H1 (cell line): Measurements from ENCODE around the gene GABBR1. TPM values are rescaled to one million over a fixed set of nuclear protein-coding genes. Genes with fewer than 3 reads are reported as not detected.
A peak's percentile ranks its signal among the peaks of the same experiment; 100 is the strongest.

Experiments used
- EGR1 ChIP-seq: IDR thresholded peaks from 2 replicates; pipeline ENCODE4 v1.6.1; 2011; ENCODE audit warnings: low read depth, low read length, borderline replicate concordance
- NRF1 ChIP-seq: IDR thresholded peaks from 2 replicates; pipeline ENCODE4 v1.6.1; 2011; ENCODE audit warnings: mild to moderate bottlenecking, low read depth, low read length, improper control_type of control experiment
- POLR2AphosphoS5 ChIP-seq: IDR thresholded peaks from 2 replicates; pipeline ENCODE4 v1.6.1; 2011; ENCODE audit warnings: low read depth, low read length
- polyA plus RNA-seq, 7 experiments: library from polyadenylated mRNA; depleted of rRNA in 3 of 7; stranded (reverse) in 5 of 7; unstranded in 2 of 7; fragments of >200 nt in 5 of 7; fragments of 200-250 nt in 2 of 7; gene quantifications; 1 replicate in 5 of 7; 2 replicates in 1 of 7; 4 replicates in 1 of 7; pipeline versions ENCODE4 v1.2.1 to v1.2.3, GENCODE V29; 2011 to 2013; ENCODE audit warnings: missing spikeins in 2 of 7, mixed read lengths in 2 of 7
- total RNA-seq: library from RNA; stranded (reverse); fragmentation: NEBNext Ultra II Directional; extraction: Animal tissue kit (Norgen Biotek cat#: 25700); gene quantifications from 2 replicates; pipeline ENCODE4 v1.2.1, GENCODE V29; 2021
- TF ChIP-seq, protein P1 (sequence below): IDR thresholded peaks from 2 replicates; pipeline ENCODE4 v1.6.1; 2012; ENCODE audit warnings: inconsistent platforms

The GABBR1 gene
- total and polyA plus RNA-seq, 2 of the 8 experiments (the other 6 are each of a cell fraction or from before 2014, with no cell fraction given): 75.9 to 78.3 TPM

GRCh38 chr6:29553268-29554057, 79.5 kb downstream of the GABBR1 start (continued):
- TF ChIP-seq EGR1 (no peak), NRF1 (no peak), POLR2AphosphoS5 (no peak)
- TF ChIP-seq, protein P1, sequence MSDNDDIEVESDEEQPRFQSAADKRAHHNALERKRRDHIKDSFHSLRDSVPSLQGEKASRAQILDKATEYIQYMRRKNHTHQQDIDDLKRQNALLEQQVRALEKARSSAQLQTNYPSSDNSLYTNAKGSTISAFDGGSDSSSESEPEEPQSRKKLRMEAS: peak; percentile 97
